Thyroid gland (tissue), 4 donors: ENCODE results near the gene STAT1. TPM values are rescaled to one million over a fixed set of nuclear protein-coding genes. Genes with fewer than 3 reads are reported as not detected.

Source experiments
- DNase-seq, 2 donors: peaks; one replicate each; pipeline ENCODE4 v3.0.0-alpha.2; 2019
- H3K27ac ChIP-seq, 3 donors: fragments of 200-600 bp; sonication (generic); 1 replicate in 2 of 3; 2 replicates in 1 of 3; pipeline ENCODE4 v1.5.1; 2016 to 2019; ENCODE audit warnings: mild to moderate bottlenecking in 1 of 3, moderate library complexity in 1 of 3
- H3K27me3 ChIP-seq: fragments of 200-600 bp; sonication (generic); one replicate; pipeline ENCODE4 v1.5.1; 2019
- H3K36me3 ChIP-seq, 2 donors: fragments of 200-600 bp; sonication (generic); one replicate each; pipeline ENCODE4 v1.5.1; 2016 to 2019
- H3K4me1 ChIP-seq, 2 donors: fragments of 200-600 bp; sonication (generic); one replicate each; pipeline ENCODE4 v1.5.1; 2017 to 2019
- H3K4me3 ChIP-seq, 3 donors: fragments of 200-600 bp; sonication (generic); replicated peaks in 1 of 3; 1 replicate in 2 of 3; 2 replicates in 1 of 3; pipeline ENCODE4 v1.5.1; 2016; ENCODE audit warnings: mild to moderate bottlenecking in 1 of 3
- H3K9me3 ChIP-seq: fragments of 200-600 bp; sonication (generic); one replicate; pipeline ENCODE4 v1.5.1; 2017
- CTCF ChIP-seq, 6 experiments: fragments of 200-600 bp in 3 of 6; fragments of 450-650 bp in 3 of 6; sonication (generic) in 3 of 6; IDR thresholded peaks; one replicate each; pipeline ENCODE4 v1.5.1; 2016 to 2019; ENCODE audit warnings: antibody characterized with exemption in 6 of 6, mild to moderate bottlenecking in 2 of 6, inconsistent platforms in 1 of 6, moderate library complexity in 1 of 6
- POLR2A ChIP-seq, 2 donors: fragments of 450-650 bp; IDR thresholded peaks; one replicate each; pipeline ENCODE4 v1.6.1; 2017; ENCODE audit warnings: antibody characterized with exemption in 2 of 2, mild to moderate bottlenecking in 2 of 2, moderate library complexity in 1 of 2
- WGBS, 2 donors: methylation state at CpG; one replicate each; pipeline ENCODE4 v1.1.5; 2017; 5-methylcytosine and 5-hydroxymethylcytosine counted together
- intact Hi-C: fragments of 100-400 bp; cut with DNase I; formaldehyde crosslinking; loops from one replicate; pipeline ENCODE4 v1.15.1; 2023
- total RNA-seq, 4 donors: library from RNA; depleted of rRNA; stranded (reverse); fragments of >200 nt; gene quantifications; one replicate each; pipeline ENCODE4 v1.2.3, GENCODE V29; 2016

STAT1 gene
- total RNA-seq, 4 donors from 2014 or later, result 38.0 to 87.7 (median 61.3) TPM

DNA sequence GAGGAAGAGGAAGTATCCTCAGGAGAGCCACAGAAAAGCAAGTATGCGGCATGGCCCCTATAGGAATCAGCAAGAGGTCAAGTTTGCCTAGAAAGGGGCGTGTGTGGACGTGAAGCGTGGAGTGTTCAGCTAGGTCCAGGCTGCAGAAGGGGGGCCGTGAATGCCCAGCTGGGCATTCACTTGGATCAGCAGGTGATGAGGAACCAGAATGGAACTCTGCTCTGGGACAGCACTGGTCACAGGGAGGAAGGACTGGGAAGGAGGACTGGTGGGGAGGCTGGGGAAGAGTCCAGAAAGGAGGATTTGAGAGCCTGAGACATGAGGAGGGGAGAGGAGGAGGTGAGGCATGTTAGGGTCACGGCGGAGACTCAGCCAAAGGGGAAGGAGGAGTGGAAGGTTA is 19.8 kb downstream of the STAT1 start:
- Histone ChIP-seq H3K9me3 (no peaks in the 10 kb centered on the region), H3K27ac (no peak overlapping the region), H3K4me1 (no peaks in the 10 kb centered on the region), H3K27me3 (no peaks in the 10 kb centered on the region), H3K4me3 (no peak overlapping the region), H3K36me3 (peaks cover 67 to 74% of the 10 kb centered on the region in 2 donors)
- intact Hi-C loops, result no loop called here
- 86 to 97% methylated on average over 7 of the region's 7 CpGs for WGBS, 2 donors
- no peak for TF ChIP-seq POLR2A (IDR thresholded peaks at IDR 0.05)
- no peak for TF ChIP-seq CTCF (IDR thresholded peaks at IDR 0.05)
- no peak for DNase-seq

GRCh38 chr2:190993292-190993643 is 20.7 kb downstream of the STAT1 start:
- DNase-seq, result no peak
- TF ChIP-seq CTCF (IDR thresholded peaks at IDR 0.05) (no peak), POLR2A (IDR thresholded peaks at IDR 0.05) (no peak)
- Histone ChIP-seq H3K9me3 (no peaks in the 10 kb centered on the region), H3K4me3 (no peak overlapping the region), H3K27ac (no peak overlapping the region), H3K27me3 (no peaks in the 10 kb centered on the region), H3K4me1 (no peaks in the 10 kb centered on the region), H3K36me3 (peaks cover 65 to 70% of the 10 kb centered on the region in 2 donors)
- intact Hi-C loops, result no loop called here
- WGBS, 2 donors, result 95 to 96% methylated on average over 6 of the region's 6 CpGs

DNA sequence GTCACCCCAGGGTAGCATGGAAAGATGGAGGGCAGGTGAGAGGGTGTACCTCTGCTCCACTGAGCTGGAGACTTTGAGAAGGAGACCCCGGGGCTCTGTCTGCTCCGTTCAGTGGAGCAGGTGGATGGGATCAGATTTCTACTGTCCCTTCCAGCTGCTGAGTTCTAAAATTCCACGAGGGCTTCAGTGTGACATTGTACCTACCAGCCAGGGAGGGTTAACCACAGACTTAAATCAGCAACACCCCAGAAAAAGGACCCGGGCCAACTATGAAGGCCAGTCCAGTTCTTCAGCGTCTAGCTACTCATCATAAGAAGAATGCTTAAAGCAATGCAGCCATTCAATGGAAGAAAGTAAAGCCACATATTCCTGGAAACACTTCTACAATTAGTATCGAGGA is 23.8 kb downstream of the STAT1 start:
- Histone ChIP-seq H3K36me3 (peaks cover 57 to 65% of the 10 kb centered on the region in 2 donors), H3K27me3 (no peaks in the 10 kb centered on the region), H3K4me3 (no peak overlapping the region), H3K9me3 (no peaks in the 10 kb centered on the region), H3K4me1 (no peaks in the 10 kb centered on the region), H3K27ac (no peak overlapping the region)
- intact Hi-C loops, result no loop called here
- DNase-seq, result no peak
- TF ChIP-seq POLR2A (IDR thresholded peaks at IDR 0.05) (no peak), CTCF (IDR thresholded peaks at IDR 0.05) (no peak)
- WGBS, 2 donors, result 80 to 82% methylated on average over 6 of the region's 6 CpGs

DNA sequence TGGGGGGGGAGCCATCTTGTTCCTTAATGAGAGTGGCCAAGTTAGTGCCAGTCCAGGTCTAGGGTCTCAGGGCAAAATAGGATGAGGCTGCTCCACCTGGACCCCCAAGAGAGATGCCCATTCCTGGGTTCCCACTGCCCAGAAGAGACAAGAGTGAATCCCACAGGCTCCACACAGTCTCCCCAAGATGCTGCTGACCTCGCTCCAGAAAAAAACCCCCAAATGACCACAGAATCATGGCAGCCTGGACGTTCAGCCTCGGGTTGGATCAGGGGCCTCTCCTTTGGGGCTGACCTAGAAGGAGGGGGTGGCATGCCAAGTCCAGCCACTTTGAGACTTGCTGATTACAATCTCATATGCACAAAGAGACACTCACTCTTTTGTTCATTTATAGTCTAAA is 25.1 kb downstream of the STAT1 start:
- Histone ChIP-seq H3K27ac (no peak overlapping the region), H3K27me3 (no peaks in the 10 kb centered on the region), H3K9me3 (no peaks in the 10 kb centered on the region), H3K4me3 (no peak overlapping the region), H3K36me3 (peaks cover 57 to 61% of the 10 kb centered on the region in 2 donors), H3K4me1 (no peaks in the 10 kb centered on the region)
- WGBS, 2 donors, result 70 to 95% methylated on average over 2 to 3 of the region's 3 CpGs
- intact Hi-C loops, result loop anchor here (10.0 kb wide), 1 partner anchor 144 kb away; no protein-coding TSS in a partner anchor
- TF ChIP-seq CTCF (IDR thresholded peaks at IDR 0.05) (no peak), POLR2A (IDR thresholded peaks at IDR 0.05) (no peak)
- DNase-seq, result no peak

DNA sequence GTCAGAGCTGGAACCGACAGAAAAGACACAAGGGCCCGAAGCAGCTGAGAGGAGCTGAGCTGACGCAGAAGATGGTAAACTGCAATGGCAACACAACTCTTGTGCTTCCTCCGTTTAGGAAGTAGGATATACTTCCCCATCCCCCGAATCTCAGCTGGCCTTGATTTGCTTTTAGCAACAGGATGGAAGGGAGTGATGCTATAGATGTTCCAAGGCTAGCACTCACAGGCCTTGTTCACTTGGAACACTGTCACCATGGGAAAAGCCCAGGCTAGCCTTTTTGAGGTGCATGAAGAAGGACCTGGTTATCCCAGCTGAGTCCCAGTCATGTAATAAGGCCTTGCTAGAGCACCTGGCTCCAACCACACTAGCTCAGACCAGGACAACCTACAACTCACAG is 26.0 kb downstream of the STAT1 start:
- H3K27ac ChIP-seq, result no peak overlapping the region
- WGBS, 2 donors, result 91 to 95% methylated on average over 5 of the region's 5 CpGs
- H3K9me3 ChIP-seq, result no peaks in the 10 kb centered on the region
- no peaks in the 10 kb centered on the region for H3K4me1 ChIP-seq
- H3K36me3 ChIP-seq, result peaks cover 58 to 59% of the 10 kb centered on the region in 2 donors
- no peak for TF ChIP-seq CTCF (IDR thresholded peaks at IDR 0.05)
- TF ChIP-seq POLR2A (IDR thresholded peaks at IDR 0.05), result no peak
- intact Hi-C loops, result loop anchor here (10.0 kb wide), 1 partner anchor 143 kb away; no protein-coding TSS in a partner anchor
- DNase-seq, result no peak
- H3K27me3 ChIP-seq, result no peaks in the 10 kb centered on the region
- H3K4me3 ChIP-seq, result no peak overlapping the region
